HG02870 (cell line): Measurements from ENCODE around the gene KCNJ4.
"Not testable (repeated sequence)": the region's sequence is repeated elsewhere in the genome, so short reads cannot be mapped to it uniquely, and the experiment has no call there.

Source experiments
- ATAC-seq: cut with Tn5 transposase; IDR thresholded peaks from one replicate; pipeline ENCODE4 v1.9.1; 2021; ENCODE audit warnings: mild to moderate bottlenecking, moderate library complexity; ENCODE audit not compliant: unreplicated experiment

The KCNJ4 gene

DNA sequence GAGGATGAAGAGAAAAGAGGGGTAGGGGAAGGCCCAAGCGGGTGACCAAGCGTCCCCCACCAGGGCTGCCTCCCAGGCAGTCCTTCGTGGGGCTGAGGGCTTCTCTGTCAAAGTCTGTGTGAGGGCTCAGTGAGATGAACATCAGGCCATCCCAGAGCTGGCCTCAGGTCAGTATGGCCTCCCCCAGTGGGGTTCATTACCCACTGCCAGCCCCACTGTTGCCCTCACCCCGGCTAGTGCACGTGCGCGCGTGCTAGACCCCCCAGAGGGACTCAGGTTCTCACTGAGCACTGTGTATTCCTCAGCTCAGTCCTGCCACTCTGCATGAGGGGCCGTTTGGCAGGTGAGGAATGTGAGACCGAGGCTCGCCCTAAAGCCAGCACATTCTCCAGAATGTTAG lies 16.2 kb upstream of the KCNJ4 start:
- ATAC-seq = no peak

GRCh38 chr22:38470179-38470578 lies 15.2 kb upstream of the KCNJ4 start:
- not testable (repeated sequence) for ATAC-seq

DNA sequence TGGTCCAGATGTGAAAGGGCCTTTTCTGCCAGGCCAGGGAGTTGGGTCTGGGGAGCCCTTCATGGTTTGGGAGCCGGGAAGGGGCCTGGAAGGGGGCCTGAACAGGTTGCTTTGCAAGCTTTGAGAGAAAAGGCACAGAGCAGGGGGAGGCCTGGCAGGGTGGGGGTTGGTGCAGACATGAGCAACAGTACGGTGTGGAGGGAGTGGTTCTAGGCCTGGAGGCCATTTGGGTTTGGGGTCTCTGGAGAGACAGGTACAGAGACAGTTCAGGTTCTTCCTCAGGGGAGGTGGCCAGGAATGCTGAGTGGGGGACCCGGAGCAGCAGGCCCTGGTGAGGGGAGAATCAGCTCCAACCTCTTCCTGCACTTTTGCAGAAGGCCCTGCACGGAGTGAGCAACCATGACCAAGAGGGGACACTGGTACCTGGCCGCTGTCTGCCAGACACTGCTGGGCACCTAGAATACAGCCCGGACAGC lies 14.3 kb upstream of the KCNJ4 start:
- ATAC-seq = no peak

DNA sequence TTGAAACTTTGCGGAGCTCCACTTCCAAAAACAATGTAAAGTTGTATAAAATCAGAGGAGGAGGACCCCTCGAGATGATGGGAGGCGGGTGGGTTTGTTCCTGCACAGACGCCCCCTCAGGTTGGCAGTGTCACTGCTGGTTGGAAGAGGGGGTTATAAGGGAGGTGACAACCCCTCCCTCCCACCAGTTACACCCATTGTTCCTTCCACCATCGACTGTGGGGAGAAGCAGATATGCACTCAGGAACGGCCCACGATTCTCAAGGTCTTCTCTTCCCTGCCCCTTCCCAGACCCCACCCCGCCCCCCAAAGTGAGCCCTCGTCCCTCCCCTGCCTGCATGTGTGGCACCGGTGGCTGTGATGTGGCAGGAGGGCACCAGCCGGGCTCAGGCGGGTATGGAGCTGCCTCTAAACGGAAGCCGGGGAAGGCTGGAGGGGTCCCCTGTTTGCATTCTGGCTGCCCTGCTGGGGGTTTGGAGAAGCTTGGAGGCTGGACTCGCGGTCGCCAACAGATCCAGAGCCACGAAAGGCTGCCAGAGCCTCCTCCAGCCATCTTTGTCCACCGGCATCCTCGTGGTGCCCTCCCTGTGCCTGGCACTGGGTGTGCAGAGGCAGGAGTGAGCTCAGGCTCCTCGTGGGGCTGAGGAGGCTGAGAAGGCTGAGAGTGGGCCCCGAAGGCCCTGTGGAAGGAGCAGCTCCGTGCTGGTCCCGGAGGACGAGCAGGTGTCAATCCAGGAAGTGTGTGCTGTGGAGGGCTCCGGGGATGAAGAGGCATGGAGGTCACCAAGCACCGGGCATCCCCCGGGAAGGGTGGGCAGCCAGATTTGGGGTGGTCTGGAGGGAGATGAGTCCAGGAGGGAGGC lies 13.7 kb upstream of the KCNJ4 start:
- no peak for ATAC-seq

GRCh38 chr22:38467904-38468442 lies 13.0 kb upstream of the KCNJ4 start, which contains the start of gene KDELR3:
Gene KDELR3, plus strand, starts transcription at chr22:38468096. Its CDS starts 138 bp downstream, at chr22:38468234.
- ATAC-seq = no peak

GRCh38 chr22:38467438-38467903 lies 12.5 kb upstream of the KCNJ4 start:
- no peak for ATAC-seq

- no peak for ATAC-seq
These were observed 10.9 kb upstream of the KCNJ4 start for GRCh38 chr22:38465673-38466490.

GRCh38 chr22:38464992-38465672 lies 10.1 kb upstream of the KCNJ4 start:
- ATAC-seq = no peak

DNA sequence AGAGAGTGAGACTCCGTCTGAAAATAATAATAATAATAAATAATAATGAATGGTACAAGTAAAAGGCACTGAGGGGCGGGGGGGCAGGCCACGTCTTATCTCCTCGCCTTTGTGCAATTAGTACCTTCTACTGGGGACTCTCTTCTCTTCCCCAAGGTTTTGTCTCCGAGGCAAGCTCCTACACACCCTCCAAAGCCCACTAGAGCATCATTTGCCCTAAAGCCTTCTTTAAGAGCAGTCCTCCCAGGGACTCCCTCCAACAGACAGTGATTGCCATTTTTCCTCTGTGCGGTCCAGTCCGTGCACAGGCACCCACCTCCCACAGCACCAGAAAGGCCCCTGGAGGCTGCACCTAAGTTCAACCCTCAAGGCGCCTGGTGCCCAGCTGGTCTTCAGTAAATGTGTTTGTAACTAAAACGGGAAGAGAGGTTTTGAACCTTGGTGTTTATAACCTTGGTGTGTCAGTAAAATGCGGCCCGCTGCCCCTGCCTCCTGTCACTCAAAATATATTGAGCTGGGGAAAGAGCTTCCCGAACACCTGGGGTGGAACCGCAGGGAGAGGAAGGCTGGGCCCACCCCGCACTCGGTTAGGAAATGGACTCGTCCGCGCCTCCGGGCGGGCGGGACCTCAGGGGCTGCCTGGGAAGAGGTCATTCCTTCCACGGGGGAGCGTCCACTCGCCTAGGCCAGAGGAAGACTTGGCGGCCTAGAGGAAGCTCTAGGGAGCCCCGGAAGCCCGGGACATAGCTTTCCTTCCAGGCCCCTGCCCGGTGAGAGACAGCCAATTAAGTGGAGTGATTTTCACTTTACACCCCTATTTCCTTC lies 8.2 kb upstream of the KCNJ4 start:
- no peak for ATAC-seq

GRCh38 chr22:38461414-38462081 lies 6.5 kb upstream of the KCNJ4 start:
- no peak for ATAC-seq

GRCh38 chr22:38461057-38461413 lies 6.0 kb upstream of the KCNJ4 start:
- no peak for ATAC-seq

DNA sequence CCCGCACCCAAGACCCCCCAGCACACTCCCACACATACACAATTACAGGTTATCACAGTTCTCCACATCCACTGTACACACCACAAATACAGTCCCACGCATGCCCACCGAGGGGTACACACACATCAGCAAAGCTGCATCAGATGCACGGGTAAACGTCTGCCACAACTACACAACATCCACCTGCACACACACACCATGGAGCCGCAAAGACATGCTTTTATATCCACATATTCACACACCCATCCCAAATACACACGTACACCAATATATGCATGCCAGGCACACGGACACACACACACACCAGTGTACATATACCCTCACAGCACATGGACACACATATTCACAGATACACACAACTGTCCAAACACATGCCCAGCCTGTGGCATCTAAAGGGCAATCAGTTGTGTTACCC lies 5.4 kb upstream of the KCNJ4 start:
- ATAC-seq = no peak

GRCh38 chr22:38456841-38457699 lies 2.1 kb upstream of the KCNJ4 start:
- ATAC-seq = no peak

DNA sequence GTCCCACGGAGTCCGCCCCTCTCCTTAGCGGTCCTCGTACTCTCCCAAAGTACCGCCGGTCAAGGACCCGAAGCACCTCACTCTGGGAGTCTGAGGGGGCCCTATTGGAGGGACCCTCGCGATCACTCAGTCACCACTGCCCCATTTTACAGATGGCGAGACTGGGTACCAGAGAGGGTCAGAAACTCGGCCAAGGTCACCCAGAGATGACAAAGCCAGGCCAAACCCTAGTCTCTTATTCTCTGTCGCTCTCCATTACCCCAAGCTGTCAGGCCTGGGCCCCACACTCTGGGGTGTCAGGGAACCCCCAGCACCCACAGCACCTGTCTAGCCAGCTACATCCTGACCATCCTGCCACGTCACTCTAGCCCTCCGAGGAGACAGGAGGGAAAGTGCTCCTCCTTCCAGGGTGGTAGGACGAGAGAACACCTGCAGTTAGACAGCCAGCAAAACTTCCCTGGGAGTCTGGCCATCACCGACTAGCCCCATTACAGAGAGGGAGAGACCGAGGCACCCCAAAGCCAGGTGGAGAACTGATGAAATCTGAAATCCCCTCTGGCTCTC lies 1.4 kb upstream of the KCNJ4 start:
- no peak for ATAC-seq

DNA sequence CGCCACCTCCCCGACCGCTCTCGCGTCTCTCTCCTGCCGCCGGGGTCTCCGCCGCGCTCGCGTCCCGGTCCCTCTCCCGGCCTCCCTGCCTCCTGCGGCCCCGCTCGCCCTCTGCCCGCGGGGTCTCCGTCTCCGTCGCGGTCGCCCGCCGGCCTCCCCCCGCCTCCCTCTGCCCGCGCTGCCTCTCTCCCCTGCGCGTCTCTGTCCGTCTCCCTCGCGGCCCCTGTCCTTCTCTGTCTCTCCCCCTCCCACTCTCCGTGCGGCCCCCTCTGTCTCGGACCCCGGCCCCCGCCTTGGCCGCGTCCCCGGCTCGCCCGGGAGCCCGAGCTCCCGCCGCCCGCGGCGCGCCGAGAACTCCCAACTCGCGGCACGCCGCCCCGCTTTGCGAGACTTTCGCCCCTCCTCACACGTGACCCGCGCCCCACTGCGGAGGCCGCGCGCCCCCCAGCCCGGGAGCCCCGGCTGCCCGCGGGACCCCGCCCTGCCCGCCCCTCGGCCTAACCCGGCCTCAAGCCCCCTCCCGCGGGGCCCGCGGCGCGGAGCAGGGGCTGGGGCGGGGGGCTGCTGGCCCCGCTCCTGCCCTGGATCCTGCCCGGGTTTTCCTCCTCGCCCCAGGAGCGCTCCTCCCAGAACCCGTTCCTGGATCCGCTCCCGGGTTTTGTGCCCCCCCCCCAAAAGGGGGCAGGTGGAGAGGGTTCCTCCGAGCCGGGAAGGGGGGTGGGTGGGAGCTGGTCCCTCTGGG lies 702 bp upstream of the KCNJ4 start:
- ATAC-seq = no peak

DNA sequence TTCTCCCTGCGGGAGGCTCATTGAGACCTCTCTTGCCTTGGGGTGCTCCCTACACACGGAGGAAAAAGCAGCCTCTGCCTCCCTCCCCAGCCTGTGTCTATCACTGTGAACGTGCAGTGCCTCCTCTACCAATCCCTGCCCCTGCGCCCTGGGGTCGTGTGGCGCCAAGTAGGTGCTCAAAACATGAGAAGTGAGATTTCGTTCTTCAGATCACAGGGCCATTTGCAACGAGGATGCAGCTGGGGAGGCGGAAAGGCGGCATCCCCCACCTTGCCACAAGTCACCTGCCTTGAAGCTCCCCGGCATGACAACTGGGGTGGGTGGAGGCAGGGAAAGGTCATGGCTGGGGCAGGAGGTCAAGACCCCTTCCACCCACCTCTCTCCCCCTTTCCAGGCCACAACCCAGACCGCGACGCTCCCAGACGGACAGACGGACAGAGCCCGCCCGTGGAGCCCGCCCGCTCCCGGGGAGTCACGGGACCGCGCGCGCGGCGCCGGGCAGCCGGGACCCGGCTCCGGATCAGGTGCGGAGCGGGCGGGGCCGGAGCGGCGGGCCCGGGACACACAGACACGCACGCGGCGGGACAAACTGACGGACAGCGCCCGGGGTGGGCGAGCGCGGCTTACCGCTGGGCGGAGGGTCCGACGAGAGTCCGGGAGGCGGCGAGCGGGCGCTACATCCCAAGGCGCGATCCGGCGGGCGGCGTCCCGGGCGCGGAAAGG lies 485 bp downstream of the KCNJ4 start:
- ATAC-seq = no peak

- ATAC-seq = no peak
These were observed 1.0 kb downstream of the KCNJ4 start for GRCh38 chr22:38453996-38454352.
